Heart left ventricle (tissue), 16 donors: ENCODE data around the gene PLEKHM3. TPM values are rescaled to one million over a fixed set of nuclear protein-coding genes. Genes with fewer than 3 reads are reported as not detected.

Source experiments
- ATAC-seq, 4 donors: fragments of 200-7000 bp; cut with Tn5 transposase; one replicate each; pipeline ENCODE4 v1.9.1; 2020 to 2022; ENCODE audit warnings: moderate library complexity in 4 of 4, mild to moderate bottlenecking in 3 of 4, moderate number of reproducible peaks in 1 of 4
- DNase-seq, 5 donors: peaks; one replicate each; pipeline ENCODE4 v3.0.0-alpha.2; 2020
- H3K27ac ChIP-seq, 12 donors: fragments of 200-600 bp; sonication (generic) in 4 of 12; one replicate each; pipeline versions ENCODE4 v1.5.0 to v1.8.0; 2016 to 2022; ENCODE audit warnings: mild to moderate bottlenecking in 2 of 12
- H3K27me3 ChIP-seq, 9 donors: fragments of 200-600 bp; sonication (generic) in 2 of 9; one replicate each; pipeline versions ENCODE4 v1.5.1 to v1.8.0; 2016 to 2022; ENCODE audit warnings: mild to moderate bottlenecking in 3 of 9
- H3K36me3 ChIP-seq, 9 donors: fragments of 200-600 bp; sonication (generic) in 2 of 9; one replicate each; pipeline versions ENCODE4 v1.5.0 to v1.8.0; 2018 to 2022; ENCODE audit warnings: mild to moderate bottlenecking in 2 of 9
- H3K4me1 ChIP-seq, 12 donors: fragments of 200-600 bp; sonication (generic) in 4 of 12; one replicate each; pipeline versions ENCODE4 v1.5.0 to v1.8.0; 2016 to 2022; ENCODE audit warnings: mild to moderate bottlenecking in 3 of 12
- H3K4me3 ChIP-seq, 12 donors: fragments of 200-600 bp; sonication (generic) in 4 of 12; one replicate each; pipeline versions ENCODE4 v1.5.0 to v1.8.0; 2017 to 2022; ENCODE audit warnings: mild to moderate bottlenecking in 9 of 12, moderate library complexity in 4 of 12
- H3K9me3 ChIP-seq, 12 donors: fragments of 200-600 bp; sonication (generic) in 4 of 12; one replicate each; pipeline versions ENCODE4 v1.5.0 to v1.8.0; 2016 to 2022; ENCODE audit warnings: mild to moderate bottlenecking in 1 of 12
- POLR2A ChIP-seq, 2 donors: fragments of 450-650 bp; IDR thresholded peaks; one replicate each; pipeline ENCODE4 v1.6.1; 2017; ENCODE audit warnings: antibody characterized with exemption in 2 of 2, mild to moderate bottlenecking in 2 of 2, moderate library complexity in 2 of 2
- WGBS, 4 donors: extraction: QIAGEN DNeasy Blood & Tissue Kit in 2 of 4; methylation state at CpG; one replicate each; pipeline versions ENCODE4 v1.1.5 to v1.1.7; 2013 to 2018; 5-methylcytosine and 5-hydroxymethylcytosine counted together
- intact Hi-C, 10 donors: fragments of 100-400 bp; cut with DNase I; formaldehyde crosslinking; loops; one replicate each; pipeline versions ENCODE4 v1.11.1 to v1.14.2; 2022
- polyA plus RNA-seq, 2 donors: library from polyadenylated mRNA; stranded (reverse); fragments of 200-250 nt; gene quantifications; one replicate each; pipeline ENCODE4 v1.2.3, GENCODE V29; 2013
- total RNA-seq, 9 donors: library from RNA; depleted of rRNA in 2 of 9; stranded (reverse); fragments of >200 nt in 2 of 9; fragmentation: NEBNext Ultra II Directional in 3 of 9; extraction: Animal tissue kit (Norgen Biotek cat#: 25700) in 3 of 9; gene quantifications; one replicate each; pipeline versions ENCODE4 v1.1.0 to v1.2.4, GENCODE V29; 2016 to 2023
- TF ChIP-seq, protein P1 (sequence below), 12 donors: fragments of 200-600 bp; sonication (generic) in 4 of 12; IDR thresholded peaks; one replicate each; pipeline versions ENCODE4 v1.5.0 to v1.8.0; 2018 to 2022; ENCODE audit warnings: antibody characterized with exemption in 12 of 12, mild to moderate bottlenecking in 5 of 12
- donor health status: ischemic (EF 13 %, LVEDD 7.1; RV severe dilation, severe dysfunction).
- donor health status: healthy with polysubstance abuse.
- donor health status: DM: no; HTN: yes; CAD: no.
- donor health status: DM: no; HTN: no; CAD: no.
- donor health status: ischemic (EF 25% LVEDD 6.9; RV normal size, moderate dysfunction).
- donor health status: ischemic (EF 25% LVEDD 5.7; RV mildly dilated, moderate dysfunction).
- donor health status: healthy.
- donor health status: DM: yes; HTN: yes; CAD: no.
- donor health status: ischemic (EF 35%, LVEDD 5.7; RV mildly dilated, moderate dysfunction).
- donor health status: nonischemic (EF 11% LVEDD 7.7; RV severe dilation, severe dysfunction).
- donor health status: DM: yes; HTN: yes; CAD: no.
- donor health status: PGD.
- donor health status: ischemic (EF 29% LVEDD 5.4; RV normal size, mild dysfunction).
- donor health status: nonischemic (EF 23%, LVEDD 6.1; RV moderate dilation, normal function).

PLEKHM3 gene
- total and polyA plus RNA-seq, 11 donors: 5.2 to 28.3 (median 17.0) TPM

DNA sequence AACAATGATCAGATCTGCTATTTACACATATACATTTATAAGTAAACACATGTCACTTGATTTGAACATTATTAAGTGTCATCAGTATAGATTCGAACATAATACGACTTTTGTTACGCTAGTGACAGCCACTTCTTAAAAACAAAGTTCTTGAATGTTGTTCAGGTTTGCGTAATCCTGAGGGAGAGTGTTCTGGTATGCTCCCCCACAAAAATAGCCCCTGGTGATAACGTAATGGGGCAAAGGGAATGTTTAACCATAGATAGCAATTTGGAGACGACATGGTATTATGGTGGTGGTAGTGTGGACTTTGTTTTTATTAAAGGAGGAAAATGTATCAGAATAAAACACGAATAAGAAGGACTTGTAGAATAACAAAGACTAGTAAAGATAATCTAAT, 90.6 kb downstream of the PLEKHM3 start:
- Histone ChIP-seq H3K27ac (peak overlapping the region in 10 of 12 donors; percentile 13 to 58 (median 32)), H3K4me1 (peaks cover 4 to 65% (median 26%) of the 10 kb centered on the region in 12 donors), H3K4me3 (no peak overlapping the region), H3K27me3 (no peaks in the 10 kb centered on the region), H3K9me3 (no peaks in the 10 kb centered on the region), H3K36me3 (peaks cover 0 to 13% (median 6%) of the 10 kb centered on the region in 9 donors)
- 53 to 68% (median 63%) methylated on average over 7 of the region's 7 CpGs for WGBS, 4 donors
- no peak for TF ChIP-seq POLR2A (IDR thresholded peaks at IDR 0.05)
- TF ChIP-seq, protein P1, sequence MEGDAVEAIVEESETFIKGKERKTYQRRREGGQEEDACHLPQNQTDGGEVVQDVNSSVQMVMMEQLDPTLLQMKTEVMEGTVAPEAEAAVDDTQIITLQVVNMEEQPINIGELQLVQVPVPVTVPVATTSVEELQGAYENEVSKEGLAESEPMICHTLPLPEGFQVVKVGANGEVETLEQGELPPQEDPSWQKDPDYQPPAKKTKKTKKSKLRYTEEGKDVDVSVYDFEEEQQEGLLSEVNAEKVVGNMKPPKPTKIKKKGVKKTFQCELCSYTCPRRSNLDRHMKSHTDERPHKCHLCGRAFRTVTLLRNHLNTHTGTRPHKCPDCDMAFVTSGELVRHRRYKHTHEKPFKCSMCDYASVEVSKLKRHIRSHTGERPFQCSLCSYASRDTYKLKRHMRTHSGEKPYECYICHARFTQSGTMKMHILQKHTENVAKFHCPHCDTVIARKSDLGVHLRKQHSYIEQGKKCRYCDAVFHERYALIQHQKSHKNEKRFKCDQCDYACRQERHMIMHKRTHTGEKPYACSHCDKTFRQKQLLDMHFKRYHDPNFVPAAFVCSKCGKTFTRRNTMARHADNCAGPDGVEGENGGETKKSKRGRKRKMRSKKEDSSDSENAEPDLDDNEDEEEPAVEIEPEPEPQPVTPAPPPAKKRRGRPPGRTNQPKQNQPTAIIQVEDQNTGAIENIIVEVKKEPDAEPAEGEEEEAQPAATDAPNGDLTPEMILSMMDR (IDR thresholded peaks at IDR 0.05): no peak
- DNase-seq: no peak
- peak; percentile 61 to 74 (median 72) for ATAC-seq
- intact Hi-C loops: no loop called here

DNA sequence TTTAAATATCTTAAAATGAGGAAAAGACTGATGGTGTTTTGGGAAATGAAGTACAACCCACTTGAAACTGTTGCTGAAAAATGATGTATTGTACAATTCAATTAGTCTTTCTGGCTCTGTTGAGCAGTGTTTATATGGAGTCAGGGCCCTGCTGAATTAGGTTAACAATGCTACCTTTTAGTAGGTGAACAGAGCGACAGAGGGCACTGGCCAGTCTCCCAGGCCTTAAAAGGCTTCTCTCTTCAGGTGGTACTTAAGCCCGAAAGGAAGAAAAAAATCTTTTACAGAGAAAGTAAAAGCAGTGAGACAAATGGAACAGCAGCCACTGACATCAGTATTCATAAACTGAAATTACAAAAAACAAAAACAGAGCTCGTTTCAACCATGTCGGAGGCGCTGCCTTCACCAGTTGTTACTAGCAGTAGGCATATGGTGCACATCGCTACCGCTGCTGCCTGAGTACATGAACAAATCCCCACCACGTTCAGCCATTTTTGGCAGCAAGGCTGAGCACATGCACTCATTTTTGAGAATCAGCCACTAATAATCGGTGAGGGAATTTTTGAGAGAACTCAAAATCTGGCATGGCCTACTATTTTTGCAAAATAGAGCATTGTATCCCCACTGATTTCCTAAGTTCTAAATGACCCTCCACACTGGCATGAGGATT, 91.8 kb downstream of the PLEKHM3 start:
- ATAC-seq: peak in 2 of 4 donors; percentile 22 to 23
- DNase-seq: peak in 1 of 5 donors; percentile 36
- H3K4me3 ChIP-seq: no peak overlapping the region
- peaks cover 3 to 55% (median 17%) of the 10 kb centered on the region in 12 donors for H3K4me1 ChIP-seq
- 84 to 90% (median 87%) methylated on average over 9 of the region's 9 CpGs for WGBS, 4 donors
- peak overlapping the region in 5 of 12 donors; percentile 1 to 58 (median 22) for H3K27ac ChIP-seq
- TF ChIP-seq, protein P1 (IDR thresholded peaks at IDR 0.05): no peak
- no peak for TF ChIP-seq POLR2A (IDR thresholded peaks at IDR 0.05)
- intact Hi-C loops: no loop called here
- peaks cover 0 to 24% (median 6%) of the 10 kb centered on the region in 9 donors for H3K36me3 ChIP-seq
- H3K27me3 ChIP-seq: no peaks in the 10 kb centered on the region
- H3K9me3 ChIP-seq: no peaks in the 10 kb centered on the region

- H3K4me1 ChIP-seq: peaks cover 0 to 46% (median 8%) of the 10 kb centered on the region in 12 donors
- ATAC-seq (no peak), DNase-seq (no peak)
- no peak overlapping the region for H3K4me3 ChIP-seq
- intact Hi-C loops: no loop called here
- TF ChIP-seq, protein P1 (IDR thresholded peaks at IDR 0.05): no peak
- TF ChIP-seq POLR2A (IDR thresholded peaks at IDR 0.05): no peak
- H3K9me3 ChIP-seq: no peaks in the 10 kb centered on the region
- 91 to 97% (median 94%) methylated on average over 1 of the region's 1 CpG for WGBS, 4 donors
- peaks cover 0 to 26% (median 6%) of the 10 kb centered on the region in 9 donors for H3K36me3 ChIP-seq
- no peaks in the 10 kb centered on the region for H3K27me3 ChIP-seq
- no peak overlapping the region for H3K27ac ChIP-seq
Measured at GRCh38 chr2:207932106-207932505, 93.2 kb downstream of the PLEKHM3 start.

DNA sequence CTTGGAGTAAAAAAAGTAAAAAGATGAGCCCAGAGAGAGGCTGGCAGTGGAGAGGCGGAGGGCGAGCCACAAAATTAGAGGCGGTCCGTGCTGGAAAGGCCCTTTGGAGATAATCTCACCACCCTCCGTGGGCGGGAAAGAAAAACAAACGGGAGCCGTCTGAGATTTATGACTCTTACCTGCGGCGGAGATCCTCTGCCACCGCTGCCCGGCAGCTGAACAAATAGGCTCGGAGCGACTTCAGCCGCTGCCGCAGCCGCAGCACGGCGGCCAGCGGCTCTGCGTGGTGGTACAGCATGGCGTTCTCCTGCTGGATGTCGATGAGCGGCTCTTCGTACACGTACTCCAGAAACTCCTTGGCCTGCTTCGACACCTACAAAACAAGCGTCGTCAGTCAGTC, 94.6 kb downstream of the PLEKHM3 start:
- DNase-seq: no peak
- peak overlapping the region in 1 of 12 donors; percentile 81 for H3K27ac ChIP-seq
- 91 to 93% (median 91%) methylated on average over 29 of the region's 29 CpGs for WGBS, 4 donors
- H3K9me3 ChIP-seq: no peaks in the 10 kb centered on the region
- peaks cover 0 to 55% (median 15%) of the 10 kb centered on the region in 12 donors for H3K4me1 ChIP-seq
- TF ChIP-seq POLR2A (IDR thresholded peaks at IDR 0.05): no peak
- TF ChIP-seq, protein P1 (IDR thresholded peaks at IDR 0.05): no peak
- intact Hi-C loops: no loop called here
- ATAC-seq: no peak
- H3K4me3 ChIP-seq: no peak overlapping the region
- H3K36me3 ChIP-seq: peaks cover 0 to 26% (median 6%) of the 10 kb centered on the region in 9 donors
- no peaks in the 10 kb centered on the region for H3K27me3 ChIP-seq
